ENCODE measurements around the gene PTCD2.

PTCD2 gene

GRCh38 chr5:72417333-72418062, 97.3 kb downstream of the PTCD2 start:
- DNase-seq (ENCODE audit: low read depth in 2 of 2), result no peak
